ENCODE data around the gene ZBTB43.

- TF ChIP-seq TCF12 (IDR thresholded peaks at IDR 0.05; ENCODE audit: low read depth) (no peak), RAD21 (IDR thresholded peaks at IDR 0.05; ENCODE audit: low read depth) (no peak), EP300 (IDR thresholded peaks at IDR 0.05; ENCODE audit: borderline replicate concordance) (no peak), REST (IDR thresholded peaks at IDR 0.05; ENCODE audit: low read depth) (no peak), EGR1 (IDR thresholded peaks at IDR 0.05) (no peak)
- TF ChIP-seq, protein P1, sequence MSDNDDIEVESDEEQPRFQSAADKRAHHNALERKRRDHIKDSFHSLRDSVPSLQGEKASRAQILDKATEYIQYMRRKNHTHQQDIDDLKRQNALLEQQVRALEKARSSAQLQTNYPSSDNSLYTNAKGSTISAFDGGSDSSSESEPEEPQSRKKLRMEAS (IDR thresholded peaks at IDR 0.05), result no peak
- TF ChIP-seq, protein P2, sequence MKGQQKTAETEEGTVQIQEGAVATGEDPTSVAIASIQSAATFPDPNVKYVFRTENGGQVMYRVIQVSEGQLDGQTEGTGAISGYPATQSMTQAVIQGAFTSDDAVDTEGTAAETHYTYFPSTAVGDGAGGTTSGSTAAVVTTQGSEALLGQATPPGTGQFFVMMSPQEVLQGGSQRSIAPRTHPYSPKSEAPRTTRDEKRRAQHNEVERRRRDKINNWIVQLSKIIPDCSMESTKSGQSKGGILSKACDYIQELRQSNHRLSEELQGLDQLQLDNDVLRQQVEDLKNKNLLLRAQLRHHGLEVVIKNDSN (IDR thresholded peaks at IDR 0.05), result no peak
Measured at GRCh38 chr9:126778141-126778540, 26.7 kb upstream of the ZBTB43 start.
